OCI-LY1 (cell line): ENCODE results near the gene ROCK2.

Source experiments
- H2AFZ ChIP-seq: fragments of 200-600 bp; sonication (generic), shearing (Covaris generic); 2 replicates; pipeline ENCODE4 v1.6.0; 2014; ENCODE audit warnings: antibody characterized with exemption, mild to moderate bottlenecking, low read length
- H3F3A ChIP-seq: fragments of 200-600 bp; sonication (generic), shearing (Covaris generic); 2 replicates; pipeline ENCODE4 v1.6.0; 2014; ENCODE audit warnings: mild to moderate bottlenecking, antibody characterized with exemption, low read length, moderate library complexity; ENCODE audit not compliant: insufficient read depth
- H3K27ac ChIP-seq: fragments of 200-600 bp; sonication (generic); 2 replicates; pipeline ENCODE4 v1.5.1; 2014; ENCODE audit warnings: low read length, mixed run types, mild to moderate bottlenecking, low read depth; ENCODE audit not compliant: poor library complexity, severe bottlenecking
- H3K27me3 ChIP-seq: fragments of 200-600 bp; sonication (generic); 2 replicates; pipeline ENCODE4 v1.6.0; 2014; ENCODE audit warnings: antibody characterized with exemption, mild to moderate bottlenecking, low read length, moderate library complexity; ENCODE audit not compliant: insufficient read depth
- H3K36me3 ChIP-seq: fragments of 200-600 bp; sonication (generic); 2 replicates; pipeline ENCODE4 v1.6.1; 2014; ENCODE audit warnings: mild to moderate bottlenecking, antibody characterized with exemption, low read length, moderate library complexity, mixed read lengths; ENCODE audit not compliant: insufficient read depth
- H3K4me1 ChIP-seq: fragments of 200-600 bp; sonication (generic); 2 replicates; pipeline ENCODE4 v1.5.1; 2014; ENCODE audit warnings: mild to moderate bottlenecking, low read length, moderate library complexity; ENCODE audit not compliant: insufficient read depth, severe bottlenecking
- H3K4me2 ChIP-seq: fragments of 200-600 bp; sonication (generic), shearing (Covaris generic); 2 replicates; pipeline ENCODE4 v1.6.1; 2014; ENCODE audit warnings: low read length
- H3K4me3 ChIP-seq: fragments of 200-600 bp; sonication (generic); 2 replicates; pipeline ENCODE4 v1.5.1; 2014; ENCODE audit warnings: low read length, low read depth, mild to moderate bottlenecking, mixed read lengths; ENCODE audit not compliant: poor library complexity, severe bottlenecking
- H3K79me2 ChIP-seq: fragments of 200-600 bp; shearing (Covaris generic); 2 replicates; pipeline ENCODE4 v1.6.1; 2016; ENCODE audit warnings: mixed run types, low read length, mixed read lengths; ENCODE audit not compliant: insufficient read depth
- H3K9ac ChIP-seq: fragments of 200-600 bp; sonication (generic), shearing (Covaris generic); 2 replicates; pipeline ENCODE4 v1.6.1; 2014; ENCODE audit warnings: mild to moderate bottlenecking, low read length, mixed read lengths
- H3K9me2 ChIP-seq: fragments of 200-600 bp; sonication (generic), shearing (Covaris generic); 2 replicates; pipeline ENCODE4 v1.6.1; 2014; ENCODE audit warnings: low read depth, mild to moderate bottlenecking, low read length, mixed read lengths
- H3K9me3 ChIP-seq: fragments of 200-600 bp; shearing (Covaris generic); 2 replicates; pipeline ENCODE4 v1.6.1; 2014; ENCODE audit warnings: low read length, mixed read lengths
- H4K20me1 ChIP-seq: fragments of 200-600 bp; sonication (generic), shearing (Covaris generic); 2 replicates; pipeline ENCODE4 v1.6.0; 2016; ENCODE audit warnings: mild to moderate bottlenecking, low read length; ENCODE audit not compliant: insufficient read depth
- EZH2 ChIP-seq: fragments of 200-600 bp; sonication (generic), shearing (Covaris generic); IDR thresholded peaks from 2 replicates; pipeline ENCODE4 v1.8.0; 2017; ENCODE audit warnings: borderline replicate concordance, mixed run types, mild to moderate bottlenecking, antibody characterized with exemption, low read length, moderate library complexity, mixed read lengths
- TF ChIP-seq, protein P1 (sequence below): fragments of 200-600 bp; sonication (generic), shearing (Covaris generic); IDR thresholded peaks from 2 replicates; pipeline ENCODE4 v1.5.1; 2017; ENCODE audit warnings: mild to moderate bottlenecking, antibody characterized with exemption, low read length, moderate library complexity, mixed read lengths

The ROCK2 gene

DNA sequence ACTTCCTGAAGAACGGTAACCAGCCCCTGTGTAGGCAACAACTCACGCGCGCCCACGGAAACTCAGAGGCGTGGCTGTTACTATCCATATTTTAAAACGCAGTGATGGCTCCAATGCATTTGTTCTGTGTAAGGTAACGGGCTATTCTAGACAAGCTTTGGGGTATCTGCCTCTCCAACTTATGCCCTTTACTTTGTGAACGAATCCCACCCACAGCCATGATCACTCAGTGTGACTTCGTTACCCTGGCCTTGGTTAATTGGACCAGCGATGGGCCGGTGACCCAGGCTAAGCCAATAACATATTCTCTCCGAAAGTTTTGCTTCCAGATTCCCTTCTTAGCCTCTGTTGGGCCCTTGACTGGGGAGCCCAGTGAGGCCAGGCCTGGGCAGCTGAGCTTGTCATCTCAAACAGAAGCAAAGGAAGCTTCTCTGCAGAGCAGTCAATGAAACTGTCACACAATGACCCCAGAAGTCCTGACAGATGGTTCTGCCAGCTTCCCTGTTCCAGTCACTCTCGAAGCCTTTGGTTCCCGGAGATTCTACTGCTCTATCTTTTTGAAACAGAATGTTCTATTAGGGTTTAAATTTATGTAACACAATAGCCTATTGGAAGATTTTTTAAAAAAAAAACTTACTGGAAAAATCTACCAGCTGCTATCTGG is 30.7 kb upstream of the ROCK2 start:
- H3K4me3 ChIP-seq: no peak overlapping the region
- TF ChIP-seq EZH2: no peak
- TF ChIP-seq, protein P1, sequence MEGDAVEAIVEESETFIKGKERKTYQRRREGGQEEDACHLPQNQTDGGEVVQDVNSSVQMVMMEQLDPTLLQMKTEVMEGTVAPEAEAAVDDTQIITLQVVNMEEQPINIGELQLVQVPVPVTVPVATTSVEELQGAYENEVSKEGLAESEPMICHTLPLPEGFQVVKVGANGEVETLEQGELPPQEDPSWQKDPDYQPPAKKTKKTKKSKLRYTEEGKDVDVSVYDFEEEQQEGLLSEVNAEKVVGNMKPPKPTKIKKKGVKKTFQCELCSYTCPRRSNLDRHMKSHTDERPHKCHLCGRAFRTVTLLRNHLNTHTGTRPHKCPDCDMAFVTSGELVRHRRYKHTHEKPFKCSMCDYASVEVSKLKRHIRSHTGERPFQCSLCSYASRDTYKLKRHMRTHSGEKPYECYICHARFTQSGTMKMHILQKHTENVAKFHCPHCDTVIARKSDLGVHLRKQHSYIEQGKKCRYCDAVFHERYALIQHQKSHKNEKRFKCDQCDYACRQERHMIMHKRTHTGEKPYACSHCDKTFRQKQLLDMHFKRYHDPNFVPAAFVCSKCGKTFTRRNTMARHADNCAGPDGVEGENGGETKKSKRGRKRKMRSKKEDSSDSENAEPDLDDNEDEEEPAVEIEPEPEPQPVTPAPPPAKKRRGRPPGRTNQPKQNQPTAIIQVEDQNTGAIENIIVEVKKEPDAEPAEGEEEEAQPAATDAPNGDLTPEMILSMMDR: no peak
- H3K4me2 ChIP-seq: peak overlapping the region; percentile 44
- H3K9me2 ChIP-seq: no peaks in the 10 kb centered on the region
- H3K79me2 ChIP-seq: no peaks in the 10 kb centered on the region
- H2AFZ ChIP-seq: no peak overlapping the region
- H3K9ac ChIP-seq: no peak overlapping the region
- H3K4me1 ChIP-seq: peaks cover 66% of the 10 kb centered on the region
- peak overlapping the region; percentile 79 for H3K27ac ChIP-seq
- H4K20me1 ChIP-seq: no peaks in the 10 kb centered on the region
- no peaks in the 10 kb centered on the region for H3K27me3 ChIP-seq
- no peaks in the 10 kb centered on the region for H3K36me3 ChIP-seq
- no peaks in the 10 kb centered on the region for H3F3A ChIP-seq
- no peaks in the 10 kb centered on the region for H3K9me3 ChIP-seq

DNA sequence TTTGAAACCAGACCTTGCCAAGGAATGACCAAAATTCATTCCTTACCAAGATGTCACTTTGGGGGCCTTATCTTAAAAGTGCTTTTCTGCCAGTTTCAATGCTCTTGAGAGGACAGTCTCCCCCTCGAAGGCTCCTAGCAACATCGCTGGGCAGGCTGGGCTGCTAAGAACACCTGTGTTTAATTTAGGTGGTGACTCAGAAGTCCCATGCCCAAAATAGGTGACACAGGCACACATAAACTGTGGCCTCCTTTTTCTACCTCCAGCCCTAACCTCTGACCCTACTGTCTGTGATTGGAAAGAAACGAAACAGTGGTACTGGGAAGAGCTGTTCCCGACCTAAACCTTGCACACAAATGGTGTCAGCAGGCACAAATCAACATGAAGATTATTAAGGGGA is 28.7 kb upstream of the ROCK2 start:
- Histone ChIP-seq H3K27me3 (no peaks in the 10 kb centered on the region), H3K4me3 (no peak overlapping the region), H3K9me2 (no peaks in the 10 kb centered on the region), H2AFZ (no peak overlapping the region), H4K20me1 (no peaks in the 10 kb centered on the region), H3K9me3 (no peaks in the 10 kb centered on the region), H3K4me1 (peaks cover 54% of the 10 kb centered on the region), H3K27ac (peak overlapping the region; percentile 56), H3K79me2 (no peaks in the 10 kb centered on the region), H3K4me2 (no peak overlapping the region), H3K9ac (no peak overlapping the region), H3K36me3 (no peaks in the 10 kb centered on the region), H3F3A (no peaks in the 10 kb centered on the region)
- no peak for TF ChIP-seq EZH2
- TF ChIP-seq, protein P1: no peak

DNA sequence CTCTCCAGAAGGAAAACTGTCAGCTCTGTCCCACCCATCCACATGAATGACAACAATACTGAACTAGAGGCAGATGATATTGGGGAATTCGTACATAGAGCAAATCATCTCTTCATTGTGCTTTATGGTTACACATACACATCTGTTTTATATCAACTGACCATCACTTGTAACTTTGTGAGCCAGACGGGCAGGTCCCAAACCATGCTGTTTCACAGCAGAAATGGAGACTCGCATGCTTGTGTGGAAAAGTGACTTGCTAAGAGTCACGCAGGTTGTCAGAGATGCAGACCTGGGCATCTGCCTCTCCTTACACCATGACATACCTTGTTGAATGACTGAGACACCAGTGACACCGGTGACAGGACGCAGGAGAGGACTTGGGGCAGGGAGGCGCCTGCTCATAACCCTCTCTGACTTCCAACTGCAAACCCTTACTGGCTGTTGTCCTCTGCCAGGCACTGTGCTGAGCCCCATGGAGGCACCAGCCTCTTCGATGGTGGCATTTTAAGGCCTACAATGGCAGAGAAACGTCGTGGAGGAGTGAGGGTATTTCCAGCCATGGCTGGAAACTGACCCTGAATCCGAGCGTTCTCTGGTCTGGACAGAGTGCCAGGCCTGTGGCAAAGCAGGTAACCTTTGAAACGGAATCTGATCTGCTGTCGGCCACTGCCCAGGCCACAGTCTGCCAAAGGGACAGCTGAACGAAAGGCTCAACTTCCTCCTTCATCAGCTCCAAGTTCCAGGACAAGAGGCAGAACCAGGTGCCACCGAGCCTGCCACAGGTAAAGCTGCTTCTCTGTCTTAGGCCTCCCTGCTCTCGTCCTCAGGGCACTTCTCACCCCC is 26.9 kb upstream of the ROCK2 start:
- H3K27me3 ChIP-seq: no peaks in the 10 kb centered on the region

More for the DNA sequence above, 26.9 kb upstream of the ROCK2 start:
- Histone ChIP-seq H3K4me3 (no peak overlapping the region), H3F3A (no peaks in the 10 kb centered on the region), H3K9me3 (no peaks in the 10 kb centered on the region), H4K20me1 (no peaks in the 10 kb centered on the region), H3K27ac (no peak overlapping the region), H2AFZ (no peak overlapping the region), H3K79me2 (no peaks in the 10 kb centered on the region), H3K4me2 (no peak overlapping the region), H3K4me1 (peaks cover 39% of the 10 kb centered on the region), H3K9me2 (no peaks in the 10 kb centered on the region), H3K9ac (no peak overlapping the region), H3K36me3 (no peaks in the 10 kb centered on the region)
- TF ChIP-seq, protein P1: no peak
- TF ChIP-seq EZH2: no peak
